HepG2 (cell line): ENCODE measurements around the gene TM4SF1. TPM values are rescaled to one million over a fixed set of nuclear protein-coding genes. Genes with fewer than 3 reads are reported as not detected.

Source experiments
- ASH2L ChIP-seq: fragments of 300-600, 200-600 bp; sonication (generic); IDR thresholded peaks from 2 replicates; pipeline ENCODE4 v1.7.0; 2017; ENCODE audit warnings: low read depth, mild to moderate bottlenecking, moderate library complexity, mixed read lengths, low read length; ENCODE audit not compliant: insufficient read length
- DR1 ChIP-seq: sonication (generic); formaldehyde crosslinking; IDR thresholded peaks from 2 replicates; pipeline ENCODE4 v1.8.0; 2021; ENCODE audit warnings: mild to moderate bottlenecking, missing genetic modification reagents, inconsistent platforms
- FOXC1 ChIP-seq: sonication (generic); formaldehyde crosslinking; IDR thresholded peaks from 2 replicates; pipeline ENCODE4 v1.8.0; 2022; ENCODE audit warnings: mild to moderate bottlenecking, missing genetic modification reagents, borderline replicate concordance
- HDAC1 ChIP-seq: sonication (generic); formaldehyde crosslinking; IDR thresholded peaks from 2 replicates; pipeline ENCODE4 v1.5.1; 2020; ENCODE audit warnings: mild to moderate bottlenecking, missing genetic modification reagents
- HDAC6 ChIP-seq: fragments of 200-600 bp; sonication (generic); IDR thresholded peaks from 2 replicates; pipeline ENCODE4 v1.7.0; 2017; ENCODE audit warnings: mild to moderate bottlenecking, antibody characterized with exemption, low read length, low read depth
- HNF4G ChIP-seq, 2 experiments: sonication (generic) in 1 of 2; formaldehyde crosslinking in 1 of 2; IDR thresholded peaks; 2 replicates each; pipeline versions ENCODE4 v1.4.0 to v1.6.1; 2011 to 2020; ENCODE audit warnings: borderline replicate concordance in 2 of 2, low read depth in 2 of 2, mild to moderate bottlenecking in 2 of 2, low read length in 1 of 2, missing genetic modification reagents in 1 of 2, moderate library complexity in 1 of 2
- IRX3 ChIP-seq: sonication (generic); formaldehyde crosslinking; IDR thresholded peaks from 2 replicates; pipeline ENCODE4 v1.8.1; 2023; ENCODE audit warnings: mild to moderate bottlenecking, low read depth, missing genetic modification reagents, borderline replicate concordance
- ISL2 ChIP-seq: sonication (generic); formaldehyde crosslinking; IDR thresholded peaks from 2 replicates; pipeline ENCODE4 v1.5.0; 2020; ENCODE audit warnings: missing genetic modification reagents
- NFIC ChIP-seq: IDR thresholded peaks from 2 replicates; pipeline ENCODE4 v1.6.1; 2012; ENCODE audit warnings: mild to moderate bottlenecking, low read length, inconsistent platforms
- NPAS2 ChIP-seq: sonication (generic); formaldehyde crosslinking; IDR thresholded peaks from 2 replicates; pipeline ENCODE4 v1.8.0; 2022; ENCODE audit warnings: mild to moderate bottlenecking, missing genetic modification reagents, borderline replicate concordance
- PTBP1 ChIP-seq: fragments of 200-400 bp; formaldehyde crosslinking; IDR thresholded peaks from 2 replicates; pipeline ENCODE4 v1.6.1; 2018; ENCODE audit warnings: low read length, low read depth; ENCODE audit not compliant: poor library complexity, severe bottlenecking
- RXRA ChIP-seq: sonication (generic); formaldehyde crosslinking; IDR thresholded peaks from 2 replicates; pipeline ENCODE4 v1.5.1; 2020; ENCODE audit warnings: missing genetic modification reagents
- TBX3 ChIP-seq: fragments of 450-650 bp; IDR thresholded peaks from 2 replicates; pipeline ENCODE4 v1.6.1; 2017; ENCODE audit warnings: antibody characterized with exemption, mild to moderate bottlenecking, inconsistent platforms, borderline replicate concordance
- YEATS4 ChIP-seq: sonication (generic); formaldehyde crosslinking; IDR thresholded peaks from 2 replicates; pipeline ENCODE4 v1.4.0; 2020; ENCODE audit warnings: missing genetic modification reagents, borderline replicate concordance
- ZBTB38 ChIP-seq: sonication (generic); formaldehyde crosslinking; IDR thresholded peaks from 2 replicates; pipeline ENCODE4 v1.5.1; 2020; ENCODE audit warnings: mild to moderate bottlenecking, missing genetic modification reagents
- ZNF205 ChIP-seq: IDR thresholded peaks from 2 replicates; pipeline ENCODE4 v1.6.1; 2018; ENCODE audit warnings: missing biosample characterization, missing genetic modification reagents
- ZNF782 ChIP-seq: sonication (generic); formaldehyde crosslinking; IDR thresholded peaks from 2 replicates; pipeline ENCODE4 v1.4.0; 2020; ENCODE audit warnings: missing genetic modification reagents, mild to moderate bottlenecking, borderline replicate concordance
- ZNF816 ChIP-seq: sonication (generic); formaldehyde crosslinking; IDR thresholded peaks from 2 replicates; pipeline ENCODE4 v1.8.0; 2022; ENCODE audit warnings: missing genetic modification reagents, mild to moderate bottlenecking, borderline replicate concordance
- polyA plus RNA-seq, 8 experiments: library from polyadenylated mRNA; depleted of rRNA in 3 of 8; stranded (reverse) in 7 of 8; unstranded in 1 of 8; fragments of >200 nt; fragmentation: Illumina TruSeq in 4 of 8; extraction: Trizol in 4 of 8; gene quantifications; 2 replicates each; pipeline versions ENCODE4 v1.2.1 to v1.2.3, GENCODE V29; 2011 to 2016; ENCODE audit warnings: low read depth in 4 of 8, missing spikeins in 1 of 8, mixed read lengths in 1 of 8; ENCODE audit not compliant: insufficient read depth in 1 of 8
- total RNA-seq, 5 experiments: library from RNA; depleted of rRNA; stranded (reverse); fragments of >200 nt; fragmentation: Illumina TruSeq; extraction: Trizol; gene quantifications; 2 replicates each; pipeline ENCODE4 v1.2.3, GENCODE V29; 2016; ENCODE audit warnings: low read depth in 1 of 5
- TF ChIP-seq, protein P1 (sequence below): sonication (generic); formaldehyde crosslinking; IDR thresholded peaks from 2 replicates; pipeline ENCODE4 v1.8.1; 2023; ENCODE audit warnings: mild to moderate bottlenecking, missing genetic modification reagents
- TF ChIP-seq, protein P2 (sequence below): sonication (generic); formaldehyde crosslinking; IDR thresholded peaks from 2 replicates; pipeline ENCODE4 v1.5.1; 2020; ENCODE audit warnings: missing genetic modification reagents, mild to moderate bottlenecking, borderline replicate concordance
- TF ChIP-seq, protein P3 (sequence below): IDR thresholded peaks from 2 replicates; pipeline ENCODE4 v1.6.1; 2016; ENCODE audit warnings: control low read depth
- TF ChIP-seq, protein P4 (sequence below): sonication (generic); formaldehyde crosslinking; IDR thresholded peaks from 2 replicates; pipeline ENCODE4 v1.5.1; 2020; ENCODE audit warnings: missing genetic modification reagents, mild to moderate bottlenecking, borderline replicate concordance
- TF ChIP-seq, protein P5 (sequence below): IDR thresholded peaks from 2 replicates; pipeline ENCODE4 v1.6.1; 2016; ENCODE audit warnings: low read depth

The TM4SF1 gene
- total and polyA plus RNA-seq, 2 of the 13 experiments (the other 11 are each of a cell fraction or from before 2014, with no cell fraction given): 431 to 1,359 TPM

DNA sequence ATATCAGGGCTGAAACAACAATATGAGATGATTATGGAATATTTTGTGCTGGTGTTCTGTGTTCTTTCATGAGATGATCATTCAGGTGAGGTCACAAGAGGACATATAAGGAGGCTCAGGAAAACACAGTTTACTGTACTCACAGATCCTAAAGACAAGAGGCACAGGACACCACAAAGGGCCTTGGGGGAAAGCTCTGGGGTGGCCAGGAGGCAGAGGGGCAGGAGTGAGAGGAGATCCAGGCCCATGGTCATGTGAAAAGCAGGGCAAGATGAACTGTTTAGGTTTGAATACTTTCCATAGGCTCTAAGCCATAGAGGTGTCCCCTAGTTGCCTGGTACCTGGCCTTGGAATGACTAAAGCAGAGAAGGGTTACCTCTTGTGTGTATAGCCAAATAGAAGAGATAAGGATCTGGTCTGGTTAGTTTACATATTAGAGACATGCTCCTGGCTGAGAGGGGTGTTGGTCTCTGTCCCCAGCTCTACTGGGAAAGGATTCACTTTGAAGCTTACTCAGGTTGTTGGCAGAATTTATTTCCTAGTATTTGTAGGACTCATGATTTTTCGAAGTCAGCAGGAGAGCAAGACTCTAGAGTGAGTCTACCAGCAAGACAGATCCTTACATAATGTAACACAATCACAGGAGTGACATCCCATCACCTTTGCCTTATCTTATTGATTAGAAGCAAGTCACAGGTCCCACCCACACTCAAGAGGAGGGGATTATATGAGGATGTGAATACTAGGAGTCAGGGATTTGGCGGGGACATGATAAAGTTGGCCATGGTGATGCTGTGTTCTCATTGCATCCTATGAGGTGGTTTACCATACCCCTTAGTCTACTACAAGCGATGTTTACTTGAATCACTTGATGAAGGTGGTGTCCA is 11.3 kb upstream of the TM4SF1 start (continued):
- TF ChIP-seq ISL2 (CRISPR knock-in tag) (peak; percentile 53; the same call in 1 of the 2 replicates), ZNF816 (CRISPR knock-in tag) (no peak), YEATS4 (CRISPR knock-in tag) (no peak), HDAC6 (no peak), NPAS2 (CRISPR knock-in tag) (no peak), IRX3 (CRISPR knock-in tag) (no peak), TBX3 (no peak), ZNF205 (no peak), HNF4G (IDR thresholded peaks at IDR 0.05; ENCODE audit: borderline replicate concordance, low read depth, low read length) (no peak), HNF4G (CRISPR knock-in tag; IDR thresholded peaks at IDR 0.05; ENCODE audit: borderline replicate concordance, low read depth) (no peak; the same call in 1 of the 2 replicates), RXRA (no peak; the same call in 1 of the 2 replicates), NFIC (no peak), ZNF782 (CRISPR knock-in tag) (no peak), ASH2L (peak; percentile 22), HDAC1 (no peak), ZBTB38 (CRISPR knock-in tag) (no peak), DR1 (CRISPR knock-in tag) (no peak), PTBP1 (no peak), FOXC1 (no peak)
- TF ChIP-seq, protein P1, sequence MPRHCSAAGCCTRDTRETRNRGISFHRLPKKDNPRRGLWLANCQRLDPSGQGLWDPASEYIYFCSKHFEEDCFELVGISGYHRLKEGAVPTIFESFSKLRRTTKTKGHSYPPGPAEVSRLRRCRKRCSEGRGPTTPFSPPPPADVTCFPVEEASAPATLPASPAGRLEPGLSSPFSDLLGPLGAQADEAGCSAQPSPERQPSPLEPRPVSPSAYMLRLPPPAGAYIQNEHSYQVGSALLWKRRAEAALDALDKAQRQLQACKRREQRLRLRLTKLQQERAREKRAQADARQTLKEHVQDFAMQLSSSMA (CRISPR knock-in tag): no peak
- TF ChIP-seq, protein P2, sequence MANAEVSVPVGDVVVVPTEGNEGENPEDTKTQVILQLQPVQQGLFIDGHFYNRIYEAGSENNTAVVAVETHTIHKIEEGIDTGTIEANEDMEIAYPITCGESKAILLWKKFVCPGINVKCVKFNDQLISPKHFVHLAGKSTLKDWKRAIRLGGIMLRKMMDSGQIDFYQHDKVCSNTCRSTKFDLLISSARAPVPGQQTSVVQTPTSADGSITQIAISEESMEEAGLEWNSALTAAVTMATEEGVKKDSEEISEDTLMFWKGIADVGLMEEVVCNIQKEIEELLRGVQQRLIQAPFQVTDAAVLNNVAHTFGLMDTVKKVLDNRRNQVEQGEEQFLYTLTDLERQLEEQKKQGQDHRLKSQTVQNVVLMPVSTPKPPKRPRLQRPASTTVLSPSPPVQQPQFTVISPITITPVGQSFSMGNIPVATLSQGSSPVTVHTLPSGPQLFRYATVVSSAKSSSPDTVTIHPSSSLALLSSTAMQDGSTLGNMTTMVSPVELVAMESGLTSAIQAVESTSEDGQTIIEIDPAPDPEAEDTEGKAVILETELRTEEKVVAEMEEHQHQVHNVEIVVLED (CRISPR knock-in tag): no peak
- TF ChIP-seq, protein P3, sequence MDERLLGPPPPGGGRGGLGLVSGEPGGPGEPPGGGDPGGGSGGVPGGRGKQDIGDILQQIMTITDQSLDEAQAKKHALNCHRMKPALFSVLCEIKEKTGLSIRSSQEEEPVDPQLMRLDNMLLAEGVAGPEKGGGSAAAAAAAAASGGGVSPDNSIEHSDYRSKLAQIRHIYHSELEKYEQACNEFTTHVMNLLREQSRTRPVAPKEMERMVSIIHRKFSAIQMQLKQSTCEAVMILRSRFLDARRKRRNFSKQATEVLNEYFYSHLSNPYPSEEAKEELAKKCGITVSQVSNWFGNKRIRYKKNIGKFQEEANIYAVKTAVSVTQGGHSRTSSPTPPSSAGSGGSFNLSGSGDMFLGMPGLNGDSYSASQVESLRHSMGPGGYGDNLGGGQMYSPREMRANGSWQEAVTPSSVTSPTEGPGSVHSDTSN (CRISPR knock-in tag): no peak
- TF ChIP-seq, protein P4, sequence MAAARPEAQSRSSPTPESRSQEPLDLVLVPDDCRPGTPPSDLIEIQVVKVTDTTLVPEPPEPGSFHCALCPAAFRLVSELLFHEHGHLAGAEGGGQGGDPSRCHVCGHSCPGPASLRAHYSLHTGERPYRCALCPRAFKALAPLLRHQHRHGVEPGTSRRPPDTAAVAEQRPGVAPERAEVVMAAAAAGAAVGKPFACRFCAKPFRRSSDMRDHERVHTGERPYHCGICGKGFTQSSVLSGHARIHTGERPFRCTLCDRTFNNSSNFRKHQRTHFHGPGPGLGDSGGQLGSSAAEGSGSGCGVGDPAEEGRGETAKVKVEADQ (CRISPR knock-in tag): no peak
- TF ChIP-seq, protein P5, sequence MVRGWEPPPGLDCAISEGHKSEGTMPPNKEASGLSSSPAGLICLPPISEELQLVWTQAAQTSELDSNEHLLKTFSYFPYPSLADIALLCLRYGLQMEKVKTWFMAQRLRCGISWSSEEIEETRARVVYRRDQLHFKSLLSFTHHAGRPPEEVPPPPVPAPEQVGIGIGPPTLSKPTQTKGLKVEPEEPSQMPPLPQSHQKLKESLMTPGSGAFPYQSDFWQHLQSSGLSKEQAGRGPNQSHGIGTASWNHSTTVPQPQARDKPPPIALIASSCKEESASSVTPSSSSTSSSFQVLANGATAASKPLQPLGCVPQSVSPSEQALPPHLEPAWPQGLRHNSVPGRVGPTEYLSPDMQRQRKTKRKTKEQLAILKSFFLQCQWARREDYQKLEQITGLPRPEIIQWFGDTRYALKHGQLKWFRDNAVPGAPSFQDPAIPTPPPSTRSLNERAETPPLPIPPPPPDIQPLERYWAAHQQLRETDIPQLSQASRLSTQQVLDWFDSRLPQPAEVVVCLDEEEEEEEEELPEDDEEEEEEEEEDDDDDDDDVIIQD (CRISPR knock-in tag): peak; percentile 60; the same call in 1 of the 2 replicates
